Measurements from ENCODE around the gene RANBP17.

Gene RANBP17

DNA sequence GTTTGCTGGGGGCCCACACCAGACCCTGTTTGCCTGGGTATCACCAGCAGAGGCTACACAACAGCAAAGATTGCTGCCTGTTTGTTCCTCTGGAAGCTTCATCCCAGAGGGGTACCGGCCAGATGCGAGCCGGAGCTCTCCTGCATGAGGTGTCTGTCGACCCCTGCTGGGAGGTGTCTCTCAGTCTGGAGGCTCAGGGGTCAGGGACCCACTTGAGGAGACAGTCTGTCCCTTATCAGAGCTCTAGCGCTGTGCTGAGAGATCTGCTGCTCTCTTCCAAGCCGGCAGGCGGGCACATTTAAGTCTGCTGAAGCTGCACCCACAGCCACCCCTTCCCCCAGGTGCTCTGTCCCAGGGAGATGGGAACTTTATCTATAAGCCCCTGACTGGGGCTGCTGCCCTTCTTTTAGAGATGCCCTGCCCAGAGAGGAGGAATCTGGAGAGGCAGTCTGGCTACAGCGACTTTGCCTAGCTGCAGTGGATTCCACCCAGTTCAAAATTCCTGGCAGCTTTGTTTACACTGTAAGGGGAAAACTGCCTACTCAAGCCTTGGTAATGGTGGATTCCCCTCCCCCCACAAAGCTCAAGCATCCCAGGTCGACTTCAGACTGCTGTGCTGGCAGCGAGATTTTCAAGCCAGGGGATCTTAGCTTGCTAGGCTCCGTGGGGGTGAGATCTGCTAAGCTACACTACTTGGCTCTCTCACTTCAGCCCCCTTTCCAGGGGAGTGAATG is 241.2 kb downstream of the RANBP17 start:
- no peak for DNase-seq

DNA sequence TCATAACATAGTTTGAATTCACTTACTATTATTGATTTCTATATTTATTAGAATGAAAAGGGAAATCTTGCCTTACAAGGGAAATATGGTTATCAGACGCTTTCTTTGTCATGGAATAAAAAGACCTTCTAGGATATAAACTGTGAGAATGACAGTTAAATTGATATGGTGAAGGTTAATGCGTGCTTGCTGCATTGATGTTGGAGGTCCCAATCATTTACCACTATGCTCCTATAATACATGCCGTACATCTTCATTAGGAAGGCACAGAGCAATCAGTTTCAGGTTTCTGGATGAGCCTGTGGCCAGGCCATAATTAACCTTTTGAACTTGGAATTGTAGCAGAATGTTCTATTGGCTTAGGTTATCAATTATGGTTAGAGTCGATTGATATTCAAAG is 245.9 kb downstream of the RANBP17 start:
- DNase-seq = no peak

GRCh38 chr5:171115519-171115918 is 253.7 kb downstream of the RANBP17 start:
- no peak for DNase-seq

DNA sequence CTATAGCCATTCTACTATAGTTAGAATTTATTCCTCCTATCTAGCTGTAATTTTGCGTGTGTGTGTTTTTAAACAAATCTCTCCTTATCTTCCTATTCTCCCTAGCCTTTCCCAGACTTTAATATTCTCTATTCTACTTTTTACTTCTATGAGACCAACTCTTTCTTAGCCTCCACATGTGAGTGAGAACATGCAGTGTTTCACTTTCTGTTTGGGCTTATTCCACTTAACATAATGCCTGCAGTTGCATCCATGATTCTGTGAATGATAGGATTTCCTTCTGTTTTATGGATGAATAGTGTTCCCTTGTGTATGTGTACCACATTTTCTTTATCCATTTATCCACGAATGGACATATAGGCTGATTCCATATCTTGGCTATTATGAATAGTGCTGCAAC is 254.9 kb downstream of the RANBP17 start:
- DNase-seq = no peak

DNA sequence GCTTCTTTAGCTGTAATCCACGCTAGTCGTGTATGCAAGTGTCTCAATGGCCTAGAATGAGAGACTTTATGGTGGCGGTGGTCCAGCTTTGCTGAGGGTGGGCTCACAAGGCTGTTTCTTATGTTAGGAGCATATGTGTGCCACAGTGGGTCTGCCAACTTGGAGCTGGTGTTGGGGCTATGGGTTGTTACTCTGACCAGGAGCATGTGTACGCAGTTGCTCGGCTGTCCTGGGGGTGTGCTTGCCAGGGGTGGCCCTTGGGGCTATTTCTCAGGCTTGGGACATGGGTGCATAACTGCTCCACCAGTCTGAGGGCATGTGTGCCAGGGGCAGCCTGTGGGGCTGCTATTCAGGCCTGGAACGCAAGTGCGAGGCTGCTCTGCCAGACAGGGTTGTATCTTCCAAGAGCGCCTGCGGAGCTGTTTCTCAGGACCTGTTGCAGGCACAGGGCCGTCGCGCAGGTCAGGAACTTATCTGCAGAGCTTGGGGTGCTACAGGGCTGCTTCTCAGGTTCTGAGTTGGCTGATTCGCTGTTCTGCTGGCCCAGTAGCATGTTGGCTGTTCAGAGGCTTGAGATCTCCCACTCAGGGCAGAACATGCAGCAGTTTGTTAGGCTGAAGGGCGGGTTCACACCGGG is 259.3 kb downstream of the RANBP17 start:
- DNase-seq = no peak

DNA sequence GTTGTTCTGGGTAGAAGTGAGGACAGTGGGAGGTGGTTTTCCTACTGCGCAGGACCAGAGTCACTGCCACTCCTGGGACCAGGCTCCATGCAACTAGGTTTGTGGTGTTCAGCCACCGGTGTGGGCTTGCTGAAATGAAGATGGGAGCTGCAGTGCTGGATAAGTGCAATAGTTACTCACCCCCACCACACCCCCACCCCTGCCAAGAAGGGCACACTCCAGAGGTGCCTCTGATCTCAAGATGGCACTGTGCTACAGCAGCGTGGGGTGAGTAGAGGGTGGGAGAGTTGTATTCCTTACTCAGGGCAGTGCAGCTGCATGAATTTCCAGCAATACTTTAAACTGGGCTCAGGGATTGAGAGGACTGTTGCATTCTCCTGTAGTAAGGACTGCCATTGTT is 259.8 kb downstream of the RANBP17 start:
- DNase-seq = no peak

- peak; percentile 7 for DNase-seq
Measured at GRCh38 chr5:171122372-171122771, 260.6 kb downstream of the RANBP17 start.

DNA sequence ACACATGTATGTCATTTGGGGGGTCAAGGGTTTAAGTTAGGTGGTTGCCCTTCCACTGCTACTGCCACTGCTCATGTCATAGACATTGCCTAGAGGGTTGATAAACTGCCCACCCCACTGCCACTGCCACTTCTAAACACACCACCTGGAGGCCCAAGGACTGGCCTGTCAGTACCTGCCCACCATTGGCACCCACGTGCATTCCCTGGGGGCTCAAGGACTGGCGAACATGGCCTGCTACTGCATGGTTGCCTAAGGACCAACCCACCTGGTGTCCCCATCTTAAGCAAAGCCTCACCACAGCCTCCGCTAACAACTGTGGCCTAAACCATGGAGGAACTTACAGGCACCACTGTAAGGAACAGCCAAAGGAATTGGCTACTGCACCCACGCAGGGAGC is 261.6 kb downstream of the RANBP17 start:
- no peak for DNase-seq

DNA sequence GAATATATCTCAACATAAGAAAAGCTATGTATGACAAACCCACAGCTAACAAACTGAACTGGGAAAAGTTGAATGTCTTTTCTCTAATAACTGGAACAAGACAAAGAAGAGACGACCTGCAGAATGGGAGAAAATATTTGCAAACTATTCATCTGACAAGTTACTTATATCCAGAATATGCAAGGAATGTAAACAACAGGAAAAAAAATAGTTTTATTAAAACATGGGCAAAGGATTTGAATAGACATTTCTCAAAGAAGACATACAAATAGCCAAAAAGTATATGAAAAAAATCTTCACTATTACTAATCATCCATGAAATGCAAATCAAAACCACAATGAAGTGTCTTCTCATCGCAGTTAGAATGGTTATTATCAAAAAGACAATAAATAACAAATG is 265.5 kb downstream of the RANBP17 start:
- no peak for DNase-seq

GRCh38 chr5:171128136-171128535 is 266.3 kb downstream of the RANBP17 start:
- DNase-seq = no peak

DNA sequence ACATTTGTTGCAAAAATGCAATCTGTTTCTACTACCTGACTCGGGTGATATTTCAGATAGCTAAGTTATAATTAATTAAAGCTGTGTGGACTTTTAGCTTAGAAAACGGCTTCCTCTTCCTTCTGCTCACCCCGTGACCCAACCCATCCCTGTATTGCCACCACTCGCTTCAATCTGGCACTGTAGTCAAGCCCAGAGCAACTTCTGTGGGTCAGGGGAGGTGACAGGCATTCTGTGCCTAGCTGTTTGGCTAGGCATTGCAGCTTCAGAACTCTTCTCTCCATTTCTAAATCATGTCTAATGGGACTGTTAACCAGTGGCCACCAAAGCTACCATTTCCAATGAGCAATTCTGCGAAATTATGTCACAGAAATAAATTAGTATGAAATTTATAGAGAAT is 267.5 kb downstream of the RANBP17 start:
- no peak for DNase-seq

DNA sequence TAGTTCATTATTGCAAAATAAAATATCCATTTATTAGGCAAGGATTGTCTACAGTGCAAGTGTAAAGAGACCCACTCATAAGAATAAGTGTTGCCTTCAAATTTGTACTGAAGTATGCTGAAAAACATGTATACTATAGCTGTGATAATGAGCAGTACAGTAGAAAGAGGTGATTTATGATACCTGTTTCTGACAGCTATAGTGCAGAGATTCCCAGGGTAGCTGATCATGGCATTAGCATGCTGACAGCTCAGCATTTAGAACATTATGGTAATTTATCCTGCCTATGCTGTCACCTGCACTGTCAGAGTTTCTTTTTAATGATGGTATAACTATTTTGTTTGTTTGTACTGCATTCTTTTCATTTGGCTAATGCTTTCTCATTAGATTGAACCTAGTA is 269.7 kb downstream of the RANBP17 start:
- no peak for DNase-seq

DNA sequence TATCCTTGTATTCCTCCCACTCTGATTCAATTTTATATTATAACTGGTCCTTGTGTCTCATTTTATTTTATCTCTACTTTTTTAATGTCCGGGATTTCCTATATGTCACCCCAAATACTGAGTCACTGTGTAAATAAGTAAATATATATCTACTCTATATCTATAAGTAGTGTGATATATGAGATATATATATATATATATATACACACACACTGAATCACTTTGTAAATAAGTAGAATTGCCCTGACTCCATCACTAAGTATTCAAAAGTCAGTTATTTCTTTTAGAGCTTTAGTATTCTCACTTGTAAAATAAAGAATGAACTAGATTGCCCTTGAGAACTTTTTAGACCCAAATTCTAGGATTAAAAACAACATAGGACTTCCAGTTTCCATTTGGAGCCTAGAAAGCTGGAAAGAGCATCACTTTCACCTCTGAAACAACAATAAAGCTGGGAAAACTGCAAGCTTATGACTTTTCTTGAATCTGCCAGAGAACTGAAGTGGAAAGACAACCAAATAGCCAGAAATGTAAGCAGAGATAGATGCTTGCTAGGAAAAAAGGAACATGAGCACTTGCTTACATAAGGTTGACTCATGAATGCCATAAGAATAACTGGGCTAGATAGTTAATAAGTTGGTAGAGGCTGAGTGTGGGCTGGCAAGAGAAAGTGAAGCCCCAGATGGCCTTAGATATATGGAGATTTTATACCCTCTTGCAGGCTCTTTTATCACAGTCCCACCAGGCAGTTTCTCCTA is 276.1 kb downstream of the RANBP17 start:
- DNase-seq = no peak

- DNase-seq = no peak
Measured at GRCh38 chr5:171139227-171139626, 277.4 kb downstream of the RANBP17 start.

GRCh38 chr5:171142617-171143016 is 280.8 kb downstream of the RANBP17 start:
- no peak for DNase-seq

GRCh38 chr5:171143171-171143570 is 281.4 kb downstream of the RANBP17 start:
- DNase-seq = no peak

DNA sequence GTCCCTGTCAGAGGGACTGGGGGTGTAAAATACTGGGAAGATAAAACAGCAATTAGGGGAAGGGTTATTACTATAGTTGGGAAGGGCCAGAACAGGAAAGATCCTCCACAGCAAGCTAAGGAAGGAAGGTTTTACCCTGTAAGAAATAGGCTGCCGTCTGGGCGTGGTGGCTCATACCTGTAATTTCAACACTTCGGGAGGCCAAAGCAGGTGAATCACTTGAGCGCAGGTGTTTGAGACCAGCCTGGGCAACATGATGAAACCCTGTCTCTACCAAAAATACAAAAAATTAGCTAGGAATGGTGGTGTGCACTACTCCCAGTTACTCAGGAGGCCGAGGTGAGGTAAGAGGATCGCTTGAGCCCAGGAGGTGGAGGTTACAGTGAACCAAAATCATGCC is 282.1 kb downstream of the RANBP17 start:
- DNase-seq = no peak

- no peak for DNase-seq
Measured at GRCh38 chr5:171149333-171149732, 287.5 kb downstream of the RANBP17 start.

GRCh38 chr5:171149772-171150171 is 288.0 kb downstream of the RANBP17 start:
- DNase-seq = peak; percentile 89

GRCh38 chr5:171152382-171152781 is 290.6 kb downstream of the RANBP17 start:
- no peak for DNase-seq

GRCh38 chr5:171155621-171156020 is 293.8 kb downstream of the RANBP17 start:
- DNase-seq = no peak

- DNase-seq = no peak
Measured at GRCh38 chr5:171157276-171157675, 295.5 kb downstream of the RANBP17 start.

DNA sequence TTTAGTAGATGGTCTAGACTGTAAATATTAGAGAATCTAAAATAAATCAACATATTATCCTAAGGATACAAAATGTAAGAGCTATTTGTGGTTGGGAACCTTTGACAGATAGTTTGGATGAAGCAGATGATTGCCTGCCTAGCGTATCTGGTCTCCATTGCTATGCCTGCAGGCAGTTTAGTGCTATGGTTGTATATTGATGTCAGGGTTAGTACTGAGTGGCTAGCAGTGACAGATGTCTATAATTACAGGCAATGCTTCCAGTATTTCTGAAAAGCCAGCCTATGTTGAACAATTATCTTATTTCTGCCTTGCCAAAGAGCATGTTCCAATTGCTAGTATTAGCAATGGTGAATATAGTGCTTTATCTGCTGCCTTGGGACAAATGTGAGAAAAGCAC is 296.0 kb downstream of the RANBP17 start:
- peak; percentile 41 for DNase-seq

- DNase-seq = no peak
Measured at GRCh38 chr5:171158581-171158980, 296.8 kb downstream of the RANBP17 start.
